HL-60 (cell line): ENCODE results near the gene GPR17.

ENCODE experiments used
- CTCF ChIP-seq: IDR thresholded peaks from one replicate; pipeline ENCODE4 v1.5.1; 2011; ENCODE audit warnings: low read length, control low read depth, inconsistent platforms; ENCODE audit not compliant: insufficient read depth
- GABPA ChIP-seq: IDR thresholded peaks from 2 replicates; pipeline ENCODE4 v1.6.1; 2012; ENCODE audit warnings: low read depth
- POLR2AphosphoS5 ChIP-seq: IDR thresholded peaks from 2 replicates; pipeline ENCODE4 v1.6.1; 2012; ENCODE audit warnings: low read depth
- REST ChIP-seq: IDR thresholded peaks from 2 replicates; pipeline ENCODE4 v1.6.1; 2012; ENCODE audit warnings: low read depth; ENCODE audit not compliant: insufficient replicate concordance
- SPI1 ChIP-seq: IDR thresholded peaks from 2 replicates; pipeline ENCODE4 v1.6.1; 2012; ENCODE audit warnings: low read depth, mild to moderate bottlenecking, borderline replicate concordance

- no peak for TF ChIP-seq CTCF
- TF ChIP-seq GABPA, result no peak
- TF ChIP-seq POLR2AphosphoS5, result no peak
- TF ChIP-seq REST, result no peak
- TF ChIP-seq SPI1, result no peak
Observed at GRCh38 chr2:127654838-127655175, 8.9 kb downstream of the GPR17 start.
